Ureter (tissue), 1 donor: Measurements from ENCODE around the gene GPER1. TPM values are rescaled to one million over a fixed set of nuclear protein-coding genes. Genes with fewer than 3 reads are reported as not detected.
"Not testable (repeated sequence)": the region's sequence is repeated elsewhere in the genome, so short reads cannot be mapped to it uniquely, and the experiment has no call there.

ENCODE experiments used
- DNase-seq: peaks from one replicate; pipeline ENCODE4 v3.0.0-alpha.2; 2020; ENCODE audit warnings: low spot score
- total RNA-seq: library from RNA; stranded (reverse); gene quantifications from one replicate; pipeline ENCODE4 v1.2.4, GENCODE V29; 2023
- donor health status: DM: yes; HTN: yes; CAD: no.

GPER1 gene
- 3.4 TPM for total RNA-seq

- DNase-seq, result peak; percentile 62
These were observed at the start of gene GPER1 for GRCh38 chr7:1087952-1088920. GPER1 (plus strand) TSS chr7:1088113; CDS start chr7:1091729, 3,616 bp downstream.

GRCh38 chr7:1040233-1040632 is 47.7 kb upstream of the GPER1 start:
- DNase-seq, result not testable (repeated sequence)

GRCh38 chr7:1040790-1041189 is 47.1 kb upstream of the GPER1 start:
- DNase-seq, result no peak

GRCh38 chr7:1041551-1042491 is 46.1 kb upstream of the GPER1 start:
- no peak for DNase-seq

GRCh38 chr7:1042492-1042833 is 45.5 kb upstream of the GPER1 start:
- DNase-seq, result no peak

GRCh38 chr7:1043552-1044188 is 44.2 kb upstream of the GPER1 start:
- DNase-seq, result no peak

GRCh38 chr7:1044189-1045068 is 43.5 kb upstream of the GPER1 start, which contains the start of gene GPR146:
GPR146 (plus strand) TSS chr7:1044546; CDS start chr7:1057516, 12,970 bp downstream.
- peak; percentile 98 for DNase-seq

GRCh38 chr7:1045069-1046063 is 42.5 kb upstream of the GPER1 start:
- DNase-seq, result no peak

- DNase-seq, result no peak
These were observed 40.9 kb upstream of the GPER1 start for GRCh38 chr7:1046722-1047679.

GRCh38 chr7:1049006-1049741 is 38.7 kb upstream of the GPER1 start:
- no peak for DNase-seq

- no peak for DNase-seq
These were observed 38.1 kb upstream of the GPER1 start for GRCh38 chr7:1049801-1050200.

GRCh38 chr7:1050254-1050906 is 37.5 kb upstream of the GPER1 start:
- DNase-seq, result no peak

- no peak for DNase-seq
These were observed 36.8 kb upstream of the GPER1 start for GRCh38 chr7:1050956-1051690.

GRCh38 chr7:1052031-1052818 is 35.7 kb upstream of the GPER1 start:
- DNase-seq, result no peak

GRCh38 chr7:1053002-1053411 is 34.9 kb upstream of the GPER1 start:
- no peak for DNase-seq
